ENCODE results near the gene INO80E.
"Not testable (repeated sequence)": the region's sequence is repeated elsewhere in the genome, so short reads cannot be mapped to it uniquely, and the experiment has no call there.

INO80E gene

GRCh38 chr16:30031477-30031918 is 35.5 kb downstream of the INO80E start:
- no peak for DNase-seq (ENCODE audit: low spot score)

DNA sequence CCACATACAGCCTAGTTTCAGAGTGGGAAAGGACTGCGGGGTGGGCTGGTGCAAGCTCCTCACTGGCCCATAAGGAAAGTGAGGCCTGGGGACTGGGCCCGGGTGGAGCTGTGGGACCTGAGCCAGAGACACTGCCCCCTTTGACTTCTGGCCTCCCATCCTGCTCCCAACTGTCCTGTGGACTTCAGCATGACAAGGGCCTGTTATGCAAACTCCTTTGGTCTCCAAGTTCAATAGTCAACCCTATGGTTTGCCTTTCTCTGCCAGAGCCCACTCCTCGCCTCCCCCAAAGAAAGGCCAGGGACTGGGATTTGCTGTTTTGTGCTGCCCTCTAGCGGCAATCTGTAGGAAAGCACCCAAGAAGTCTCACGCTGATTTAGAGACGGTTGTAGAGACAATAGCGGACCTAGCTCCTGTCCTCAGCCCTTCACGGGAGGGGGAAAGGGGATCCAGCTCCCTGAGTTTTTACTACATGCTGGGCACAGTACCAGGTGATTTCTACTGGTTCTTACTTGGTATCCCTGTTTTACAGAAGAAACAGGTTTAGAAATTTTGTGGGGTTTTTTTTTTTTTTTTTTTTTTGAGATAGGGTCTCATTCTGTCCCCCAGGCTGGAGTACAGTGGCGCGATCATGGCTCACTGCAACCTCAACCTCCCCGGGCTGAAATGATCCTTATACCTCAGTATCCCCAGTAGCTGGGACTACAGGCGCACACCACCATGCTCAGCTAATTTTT is 36.2 kb downstream of the INO80E start:
- DNase-seq (ENCODE audit: low spot score), result peak; percentile 78

- no peak for DNase-seq (ENCODE audit: low spot score)
Measured at GRCh38 chr16:30033270-30033669, 37.2 kb downstream of the INO80E start.

GRCh38 chr16:30040221-30040620 is 44.2 kb downstream of the INO80E start:
- no peak for DNase-seq (ENCODE audit: low spot score)

- not testable (repeated sequence) for DNase-seq (ENCODE audit: low spot score)
Measured at GRCh38 chr16:30040690-30041089, 44.6 kb downstream of the INO80E start.

GRCh38 chr16:30041841-30042240 is 45.8 kb downstream of the INO80E start:
- no peak for DNase-seq (ENCODE audit: low spot score)

GRCh38 chr16:30046178-30046577 is 50.1 kb downstream of the INO80E start:
- DNase-seq (ENCODE audit: low spot score), result no peak

GRCh38 chr16:30046588-30046987 is 50.5 kb downstream of the INO80E start:
- no peak for DNase-seq (ENCODE audit: low spot score)

DNA sequence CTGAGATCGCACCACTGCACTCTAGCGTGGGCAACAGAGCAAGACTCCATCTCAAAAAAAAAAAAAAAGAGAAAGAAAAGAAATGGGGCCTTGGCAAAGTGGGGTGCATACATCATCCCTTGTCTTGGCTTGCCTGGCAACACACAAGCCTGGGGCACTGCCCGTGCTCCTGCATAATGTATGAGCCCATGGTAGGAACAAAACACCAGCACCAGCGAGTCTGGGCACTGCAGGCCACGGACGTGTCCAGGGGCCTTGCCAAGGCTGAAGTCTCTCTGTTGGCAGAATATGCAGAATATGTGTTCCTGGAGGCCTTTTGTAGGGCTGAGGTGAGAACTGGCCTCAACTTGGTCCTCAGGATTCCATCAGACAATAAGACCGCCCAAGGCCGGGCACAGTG is 53.8 kb downstream of the INO80E start:
- DNase-seq (ENCODE audit: low spot score), result no peak

GRCh38 chr16:30051518-30051917 is 55.5 kb downstream of the INO80E start:
- no peak for DNase-seq (ENCODE audit: low spot score)

DNA sequence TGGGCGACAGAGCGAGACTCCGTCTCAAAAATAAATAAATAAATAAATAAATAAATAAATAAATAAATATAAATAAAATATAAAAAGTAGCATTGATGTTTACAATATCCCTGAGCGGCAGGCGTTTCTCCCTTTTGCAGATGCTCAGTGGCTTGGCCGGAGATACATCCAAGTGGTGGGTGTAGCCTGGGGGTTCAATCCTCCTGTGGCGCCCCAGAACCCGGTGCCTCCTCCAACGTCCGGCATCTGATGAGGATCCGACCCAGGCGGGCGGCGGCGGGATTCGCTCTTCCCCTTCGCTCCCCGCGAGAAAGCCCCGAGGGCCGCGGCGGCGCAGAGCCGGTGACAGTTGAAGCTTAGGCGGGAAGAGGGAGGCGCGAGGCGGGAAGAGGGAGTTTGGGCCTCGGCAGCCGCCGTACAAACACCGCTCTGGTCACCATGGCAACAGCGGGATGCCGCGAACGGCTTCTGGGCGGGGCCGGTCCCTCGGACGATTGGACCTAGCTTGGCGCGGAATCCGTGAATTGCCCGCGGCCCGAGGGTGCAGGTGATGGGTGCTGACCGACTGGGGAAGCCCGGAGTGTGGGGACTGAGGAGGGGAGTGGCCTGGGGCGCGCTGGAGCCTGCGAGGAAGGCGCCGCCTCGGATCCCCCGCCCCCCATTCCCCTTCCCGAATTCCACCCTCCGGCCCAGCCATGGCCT is 56.8 kb downstream of the INO80E start:
- DNase-seq (ENCODE audit: low spot score), result peak; percentile 91

DNA sequence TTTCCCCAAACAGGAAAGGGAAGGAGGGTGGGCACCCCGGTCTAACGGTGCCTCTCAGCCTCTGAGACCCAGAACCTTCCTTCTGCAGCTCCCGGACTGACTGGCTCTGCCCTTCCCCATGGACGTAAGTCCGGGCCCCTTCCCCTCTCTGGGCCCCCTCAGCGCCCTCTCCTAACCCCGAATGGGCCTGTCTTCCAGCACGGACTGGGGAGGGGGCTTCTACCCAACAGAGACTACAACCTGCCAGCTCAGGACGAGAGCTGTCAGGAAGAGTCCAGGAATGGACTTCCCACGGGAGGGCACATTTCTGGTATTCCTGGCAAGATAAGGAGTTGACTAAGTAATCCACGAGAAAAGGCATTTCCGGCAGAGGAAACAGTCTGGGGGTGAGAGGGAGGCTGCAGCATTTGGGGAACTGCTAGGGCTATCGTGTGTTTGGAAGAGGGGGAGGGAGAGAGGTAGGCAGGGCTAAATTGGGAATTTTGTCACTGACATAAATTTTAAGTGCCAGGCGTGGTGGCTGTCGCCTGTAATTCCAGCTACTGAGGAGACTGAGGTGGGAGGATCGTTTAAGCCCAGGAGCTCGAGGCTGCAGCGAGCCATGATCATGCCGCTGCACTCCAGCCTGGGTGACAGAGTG is 57.5 kb downstream of the INO80E start:
- no peak for DNase-seq (ENCODE audit: low spot score)

GRCh38 chr16:30054451-30054850 is 58.4 kb downstream of the INO80E start:
- DNase-seq (ENCODE audit: low spot score), result no peak

GRCh38 chr16:30054959-30055553 is 59.0 kb downstream of the INO80E start:
- DNase-seq (ENCODE audit: low spot score), result peak; percentile 94

All from HuH-7 (cell line).